GM12864 (cell line): Measurements from ENCODE around the gene GGACT.

ENCODE experiments used
- DNase-seq: peaks from one replicate; pipeline ENCODE4 v3.0.0-alpha.2; 2011; ENCODE audit warnings: low read depth
- H3K4me3 ChIP-seq: 2 replicates; pipeline ENCODE4 v1.5.1; 2011; ENCODE audit warnings: mild to moderate bottlenecking, low read depth, low read length, control low read depth
- CTCF ChIP-seq: IDR thresholded peaks from 2 replicates; pipeline ENCODE4 v1.5.1; 2011; ENCODE audit warnings: low read depth, mild to moderate bottlenecking, moderate library complexity, low read length, control low read depth, inconsistent platforms; ENCODE audit errors: missing control alignments

The GGACT gene

GRCh38 chr13:100514788-100515409, 73.7 kb downstream of the GGACT start:
- peak; percentile 87 for TF ChIP-seq CTCF
- no peak for DNase-seq
- no peak overlapping the region for H3K4me3 ChIP-seq

- no peak overlapping the region for H3K4me3 ChIP-seq
- DNase-seq: no peak
- TF ChIP-seq CTCF: no peak
Measured at GRCh38 chr13:100513987-100514670, 74.5 kb downstream of the GGACT start.

GRCh38 chr13:100513171-100513570, 75.4 kb downstream of the GGACT start:
- TF ChIP-seq CTCF: no peak
- DNase-seq: no peak

GRCh38 chr13:100512422-100512821, 76.2 kb downstream of the GGACT start:
- no peak for DNase-seq
- no peak overlapping the region for H3K4me3 ChIP-seq
- TF ChIP-seq CTCF: no peak

More at GRCh38 chr13:100513171-100513570, 75.4 kb downstream of the GGACT start:
- H3K4me3 ChIP-seq: no peak overlapping the region

- H3K4me3 ChIP-seq: no peak overlapping the region
- no peak for TF ChIP-seq CTCF
- DNase-seq: no peak
Measured at GRCh38 chr13:100511466-100511865, 77.1 kb downstream of the GGACT start.

GRCh38 chr13:100510208-100510957, 78.2 kb downstream of the GGACT start:
- no peak for DNase-seq
- TF ChIP-seq CTCF: no peak
- no peak overlapping the region for H3K4me3 ChIP-seq
